Left renal pelvis (tissue), 4 donors: ENCODE results near the gene LIPM. TPM values are rescaled to one million over a fixed set of nuclear protein-coding genes. Genes with fewer than 3 reads are reported as not detected.
"Not testable (repeated sequence)": the region's sequence is repeated elsewhere in the genome, so short reads cannot be mapped to it uniquely, and the experiment has no call there.

ENCODE experiments used
- DNase-seq, 4 donors: peaks; one replicate each; pipeline ENCODE4 v3.0.0-alpha.2; 2013; ENCODE audit warnings: low read depth in 4 of 4, low spot score in 3 of 4
- polyA plus RNA-seq, 4 donors: library from polyadenylated mRNA; unstranded; fragments of 120-200 nt; gene quantifications; one replicate each; pipeline ENCODE4 v1.2.1, GENCODE V29; 2013; ENCODE audit not compliant: insufficient read length in 4 of 4

The LIPM gene
- polyA plus RNA-seq, 4 donors, result not detected

DNA sequence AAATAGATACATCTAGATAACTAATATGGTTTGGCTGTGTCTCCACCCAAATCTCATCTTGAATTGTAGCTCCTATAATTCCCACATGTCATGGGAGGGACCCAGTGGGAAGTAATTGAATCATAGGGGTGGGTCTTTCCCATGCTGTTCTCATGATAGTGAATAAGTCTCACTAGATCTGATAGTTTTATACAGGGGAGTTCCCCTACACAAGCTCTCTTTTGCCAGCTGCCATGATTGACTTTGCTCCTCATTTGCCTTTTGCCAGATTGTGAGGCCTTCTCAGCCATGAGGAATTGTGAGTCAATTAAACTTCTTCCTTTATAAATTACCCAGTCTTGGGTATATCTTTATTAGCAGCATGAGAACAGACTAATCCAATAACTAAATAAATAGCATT, 35.1 kb downstream of the LIPM start:
- DNase-seq, result not testable (repeated sequence)

DNA sequence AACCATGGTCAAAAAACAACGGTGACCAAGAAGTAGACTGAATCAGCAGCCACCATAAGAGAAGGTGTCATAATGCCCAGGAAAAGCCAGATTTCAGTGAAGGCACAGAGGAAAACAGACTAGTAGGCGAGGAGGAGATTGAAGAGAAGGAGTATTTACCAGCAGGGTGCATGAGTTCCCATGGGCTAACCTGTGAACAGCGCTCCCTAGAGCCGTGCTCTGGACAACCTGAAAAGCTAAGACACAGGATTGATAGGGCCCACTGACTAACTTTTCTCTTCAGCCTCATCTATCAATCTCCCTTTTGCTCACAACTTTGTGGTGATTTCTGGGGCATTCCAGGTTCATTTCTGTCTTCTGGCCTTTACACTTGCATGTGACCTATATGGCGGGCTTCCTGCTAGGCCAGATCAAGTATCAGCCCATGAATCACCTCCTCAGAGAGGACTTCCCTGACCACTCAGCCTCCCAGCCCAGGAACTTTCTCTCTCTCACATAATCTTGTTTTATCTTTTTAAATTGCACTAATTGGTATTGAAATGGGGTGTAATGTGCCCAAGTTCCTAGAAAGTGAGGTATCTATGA, 36.3 kb downstream of the LIPM start:
- no peak for DNase-seq

DNA sequence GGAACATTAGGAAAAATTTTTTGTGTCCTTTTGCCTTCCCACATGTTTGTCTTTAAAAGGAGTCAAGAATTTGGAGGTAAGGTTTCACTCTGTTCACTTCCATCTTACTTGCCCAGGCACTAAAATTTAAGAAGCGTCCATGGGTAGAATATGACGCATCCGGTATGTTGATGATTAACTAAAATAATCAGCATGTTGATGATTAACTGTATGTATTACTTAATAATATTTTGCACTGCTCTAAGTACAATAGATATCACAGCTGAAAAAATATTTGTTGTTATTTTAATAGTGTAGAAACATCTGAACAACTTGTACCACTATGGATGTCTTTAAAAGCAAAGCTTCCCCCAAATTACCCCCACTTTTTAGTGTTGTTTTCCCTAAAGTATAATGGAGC, 37.6 kb downstream of the LIPM start:
- no peak for DNase-seq

DNA sequence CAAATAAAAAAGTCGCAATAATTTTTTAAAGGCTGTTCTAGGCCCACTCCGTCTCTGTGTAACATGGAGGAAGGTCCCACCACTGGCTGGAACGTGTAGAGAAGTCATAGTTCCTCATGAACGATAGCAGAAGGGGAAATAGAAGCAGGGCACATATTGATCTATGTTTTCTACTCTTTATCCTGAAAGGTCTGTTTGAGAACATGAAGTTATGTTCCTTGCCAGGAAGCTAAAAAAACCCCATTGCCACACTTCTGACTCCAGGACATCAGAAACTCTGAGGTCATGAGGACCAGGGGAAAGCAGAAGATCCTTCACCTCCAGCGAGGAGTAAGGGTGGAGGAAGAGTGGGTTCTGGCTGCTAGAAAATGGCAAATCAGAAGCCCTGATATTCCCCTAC, 38.4 kb downstream of the LIPM start:
- no peak for DNase-seq

DNA sequence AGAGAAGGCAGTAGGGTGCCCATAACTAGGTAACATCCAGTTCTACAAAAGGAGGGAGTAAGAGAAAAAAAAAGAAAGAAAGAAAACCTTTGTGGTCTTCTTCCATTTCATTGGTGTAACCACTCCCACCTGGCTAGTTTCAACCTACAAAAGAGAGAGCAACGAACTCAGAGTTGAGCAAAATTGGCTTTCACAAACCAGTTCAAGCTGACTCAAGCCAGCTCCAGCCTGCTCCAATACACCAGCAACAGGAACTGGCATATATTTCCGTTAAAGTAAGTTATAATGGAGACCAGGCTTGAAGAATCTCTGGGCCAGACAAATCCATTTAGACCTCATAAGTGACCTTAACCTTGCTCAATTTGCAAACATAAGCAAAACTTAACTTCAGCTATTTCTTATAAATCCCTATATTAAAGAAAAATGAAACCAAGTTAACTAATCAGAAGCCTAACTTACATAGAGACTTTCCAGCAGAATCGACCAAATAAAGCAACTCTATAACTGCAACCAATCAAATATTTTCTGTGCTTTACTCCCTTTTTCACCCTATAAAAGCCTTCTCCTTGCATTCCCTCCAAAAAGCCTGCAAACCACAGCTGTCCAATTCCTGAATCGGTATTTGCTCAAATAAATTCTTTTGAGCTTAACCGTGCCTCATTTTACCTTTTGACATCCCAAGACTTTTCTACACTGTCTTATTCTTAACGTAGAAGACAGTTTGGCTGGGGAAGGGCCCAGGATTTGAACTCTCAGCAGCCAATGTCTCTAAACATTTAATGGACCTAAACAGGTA, 39.0 kb downstream of the LIPM start:
- DNase-seq, result no peak

DNA sequence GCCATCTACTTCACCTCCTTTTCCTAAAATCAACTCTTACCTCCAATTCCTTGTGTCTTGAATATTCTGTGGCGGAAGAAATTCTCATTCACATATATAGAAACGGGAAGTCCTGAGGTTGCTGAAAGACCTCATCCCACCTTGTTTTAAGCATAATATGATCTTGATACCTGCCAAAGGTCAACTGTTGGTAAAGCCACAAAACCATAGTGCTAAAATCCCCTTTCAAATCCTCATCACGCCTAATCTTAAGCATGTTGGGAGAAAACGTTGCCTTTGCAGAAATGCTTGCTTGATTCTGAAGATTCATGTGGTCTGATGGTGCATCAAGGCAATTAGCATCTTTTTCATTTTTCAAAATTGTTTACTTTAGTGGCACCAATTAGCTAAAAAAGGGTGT, 40.6 kb downstream of the LIPM start:
- DNase-seq, result no peak

DNA sequence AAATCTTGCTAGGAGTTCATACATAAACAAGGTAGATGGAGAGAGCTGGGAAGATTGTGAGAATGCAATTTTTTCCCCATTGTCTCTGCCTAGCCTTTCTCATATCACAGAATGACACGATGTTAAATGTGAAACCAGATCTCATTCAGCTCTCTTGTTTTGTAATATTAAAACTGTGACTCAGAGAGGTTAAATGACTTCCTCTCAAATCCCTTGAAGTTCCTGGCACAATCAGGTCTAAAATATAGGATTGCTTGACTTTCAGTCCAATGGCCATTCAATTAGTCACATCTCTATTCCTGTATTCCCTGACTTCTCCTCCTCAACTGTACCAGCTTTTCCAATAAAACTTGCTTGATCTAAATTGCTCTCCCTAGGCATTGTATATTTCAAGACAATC, 46.0 kb downstream of the LIPM start:
- no peak for DNase-seq

DNA sequence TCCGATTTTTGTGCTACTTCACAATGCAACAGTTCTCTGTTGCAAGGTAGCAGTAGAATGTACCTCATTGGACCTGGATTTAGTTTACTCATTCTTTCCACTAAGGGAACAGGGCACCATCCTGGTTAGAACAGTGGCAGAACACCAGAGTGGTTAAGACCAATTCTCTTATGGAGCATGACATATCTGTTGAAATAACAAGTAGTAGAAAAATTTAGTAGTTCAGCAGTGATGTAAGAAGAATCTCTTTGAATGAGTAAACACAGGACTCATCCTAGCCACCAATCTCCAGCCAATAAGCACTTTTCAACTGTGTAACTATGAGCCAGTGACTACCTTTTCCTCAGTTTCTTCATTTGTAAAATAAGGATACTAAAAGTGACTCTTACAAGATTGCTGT, 46.7 kb downstream of the LIPM start:
- DNase-seq, result no peak

DNA sequence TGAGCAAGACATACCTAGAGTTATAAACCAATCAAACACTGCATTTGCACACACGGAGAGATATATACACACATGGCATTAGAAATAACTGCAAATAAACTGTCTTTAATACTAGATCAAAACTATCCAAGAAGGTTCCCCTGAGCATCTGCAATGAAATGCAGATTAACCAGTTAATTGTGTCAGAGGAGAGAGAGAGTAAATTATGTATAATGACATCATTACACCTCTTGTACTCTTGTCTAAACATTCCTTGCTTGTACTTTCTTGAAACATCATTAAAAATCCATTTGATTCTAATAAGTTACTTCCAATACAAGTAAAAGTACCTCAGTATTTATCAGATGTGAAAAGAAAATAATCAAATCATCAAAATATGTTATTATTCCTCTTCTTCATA, 48.2 kb downstream of the LIPM start:
- DNase-seq, result no peak

DNA sequence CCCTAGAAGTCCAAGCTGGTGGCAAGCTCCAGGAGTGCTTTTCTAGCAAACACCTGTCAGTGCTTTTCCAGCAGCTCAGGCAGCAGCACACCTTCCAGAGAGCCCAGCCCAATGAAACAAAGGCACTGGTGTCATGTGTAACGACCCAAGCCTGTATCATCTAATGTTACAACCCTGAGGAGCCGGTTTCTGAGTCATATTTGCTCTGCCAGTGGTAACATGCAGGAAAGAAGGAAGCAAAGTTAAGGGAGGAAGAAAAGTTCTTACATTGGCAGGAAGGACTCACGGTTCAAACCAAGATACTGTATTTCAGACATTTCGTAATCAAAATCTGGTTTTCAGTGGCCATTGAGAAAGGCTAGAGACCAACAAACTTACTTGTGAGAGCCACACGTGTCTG, 49.2 kb downstream of the LIPM start, which contains the start of gene ANKRD22:
Gene ANKRD22 (minus strand): TSS at position 139 of the 400 bp plus-strand sequence. CDS start 237 bp downstream, outside the sequence.
- peak in 2 of 4 donors; percentile 8 to 25 for DNase-seq

DNA sequence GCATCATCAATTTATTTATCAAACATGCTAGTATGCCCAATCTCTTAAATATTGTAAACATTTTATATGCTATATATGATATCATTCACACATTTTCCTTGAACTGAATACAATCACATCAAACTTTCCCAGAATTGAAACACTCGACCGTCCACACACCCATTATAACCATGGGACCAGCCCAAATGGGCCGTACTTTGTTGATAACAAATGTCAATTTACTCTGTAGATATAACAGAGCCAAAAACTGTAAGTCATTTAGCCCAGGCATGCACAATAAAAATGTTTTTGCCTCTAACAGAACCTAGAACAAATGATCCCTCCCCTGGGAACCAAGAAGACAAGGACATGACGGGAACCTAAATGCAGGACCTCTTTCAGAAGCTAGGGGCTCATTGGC, 49.8 kb downstream of the LIPM start:
- DNase-seq, result no peak

DNA sequence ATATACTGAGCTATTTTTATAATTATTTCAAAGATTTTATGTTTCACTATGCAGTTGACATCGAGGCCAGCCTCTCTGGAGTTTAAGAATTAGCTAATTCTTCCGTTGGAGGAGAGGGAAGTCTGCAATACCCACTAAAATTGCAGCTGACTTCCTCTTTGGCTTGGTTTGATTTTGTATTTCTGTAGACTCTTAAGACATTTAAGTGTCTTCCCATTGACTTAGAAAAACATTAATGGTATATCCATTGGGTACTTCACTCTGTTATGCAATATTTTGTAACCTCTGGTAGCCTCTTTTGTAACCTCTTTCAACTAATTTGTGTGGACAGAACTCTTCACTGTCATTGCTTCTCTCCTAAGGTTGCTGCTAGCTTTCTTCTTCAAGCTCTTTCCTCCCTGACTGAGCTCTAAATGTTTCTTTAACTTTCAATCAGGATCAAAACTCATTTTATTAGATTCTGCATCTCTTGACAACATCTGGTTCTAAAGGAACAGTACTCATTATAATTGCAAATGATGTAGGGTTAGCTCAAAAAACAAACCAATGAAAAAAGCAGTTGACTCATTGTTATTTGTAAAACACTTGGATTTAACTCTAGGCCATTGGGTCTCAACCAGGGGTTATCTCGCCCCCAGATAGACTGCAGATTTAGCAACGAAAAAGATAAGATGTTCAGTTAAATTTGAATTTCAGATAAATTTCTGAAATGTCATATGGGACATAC, 50.8 kb downstream of the LIPM start:
- no peak for DNase-seq

DNA sequence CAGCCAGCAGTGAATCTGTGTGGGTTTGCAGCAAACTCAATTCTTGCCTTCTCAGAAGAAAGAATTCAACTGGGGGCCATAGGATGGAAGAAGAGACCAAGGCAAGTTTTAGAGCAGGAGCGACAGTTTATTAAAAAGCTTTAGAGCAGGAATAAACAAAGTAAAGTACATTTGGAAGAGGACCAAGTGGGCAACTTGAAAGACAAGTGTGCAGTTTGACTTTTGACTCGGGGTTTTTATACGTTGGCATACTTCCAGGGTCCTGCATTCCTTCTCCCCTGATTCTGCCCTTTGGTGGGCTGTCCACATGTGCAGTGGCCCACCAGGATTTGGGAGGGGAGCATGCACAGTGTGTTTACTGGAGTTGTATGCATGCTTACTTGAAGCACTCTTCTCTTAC, 52.2 kb downstream of the LIPM start:
- DNase-seq, result no peak

DNA sequence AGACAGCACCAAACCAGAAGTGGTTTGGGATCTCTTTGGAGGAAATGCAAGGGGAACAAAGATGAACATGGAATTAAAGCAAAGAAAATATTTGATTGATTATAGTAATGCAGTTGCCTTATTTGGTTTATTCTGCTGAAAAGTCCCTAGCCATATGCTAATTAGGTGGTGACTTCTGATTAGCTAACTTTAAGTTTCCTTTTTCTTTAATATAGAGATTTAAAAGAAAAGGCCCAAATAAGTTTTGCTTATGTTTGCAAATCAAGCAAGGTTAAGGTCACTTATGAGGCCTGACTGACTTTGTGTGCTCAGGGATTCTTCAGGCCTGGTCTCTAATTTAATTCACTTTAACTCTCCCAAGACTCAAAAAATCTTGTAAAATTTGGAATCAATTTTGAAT, 55.3 kb downstream of the LIPM start:
- no peak for DNase-seq

DNA sequence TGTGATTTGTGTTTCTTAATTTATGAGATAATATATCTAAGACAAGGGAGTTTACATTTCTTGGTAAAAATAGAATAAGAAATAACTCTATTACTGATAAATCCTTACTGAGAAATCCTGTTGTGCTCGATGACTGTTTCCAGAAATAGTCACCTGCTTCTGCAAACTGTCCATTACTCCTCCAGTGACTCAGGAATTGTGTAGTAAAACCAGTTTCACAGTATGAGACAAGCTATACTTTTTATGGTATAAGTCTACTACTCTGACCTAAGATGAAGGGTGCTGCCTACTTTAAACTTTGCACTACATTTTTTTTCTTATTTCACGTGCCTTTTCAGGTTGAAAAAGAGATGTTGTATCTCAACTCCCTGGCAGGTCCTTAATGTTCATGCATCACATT, 56.0 kb downstream of the LIPM start:
- DNase-seq, result no peak

DNA sequence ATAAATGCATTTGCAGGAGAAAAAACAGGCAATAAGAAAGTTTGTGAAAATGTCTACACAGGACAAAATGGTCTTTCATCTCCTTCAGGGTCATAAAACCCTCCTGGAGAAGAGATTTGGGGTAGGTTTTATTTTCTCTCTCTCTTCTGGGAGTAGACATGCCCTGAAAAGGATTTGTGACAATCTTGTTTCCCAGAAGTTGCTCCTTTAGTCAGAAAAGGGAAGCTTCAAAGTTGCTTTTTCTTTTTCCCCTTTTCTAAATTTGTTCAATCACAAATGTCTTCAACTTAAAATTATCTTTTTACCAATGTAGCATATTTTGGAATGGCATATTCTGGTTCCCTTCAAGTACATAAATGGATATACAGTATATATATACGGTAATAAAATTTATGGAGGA, 58.5 kb downstream of the LIPM start:
- DNase-seq, result no peak

DNA sequence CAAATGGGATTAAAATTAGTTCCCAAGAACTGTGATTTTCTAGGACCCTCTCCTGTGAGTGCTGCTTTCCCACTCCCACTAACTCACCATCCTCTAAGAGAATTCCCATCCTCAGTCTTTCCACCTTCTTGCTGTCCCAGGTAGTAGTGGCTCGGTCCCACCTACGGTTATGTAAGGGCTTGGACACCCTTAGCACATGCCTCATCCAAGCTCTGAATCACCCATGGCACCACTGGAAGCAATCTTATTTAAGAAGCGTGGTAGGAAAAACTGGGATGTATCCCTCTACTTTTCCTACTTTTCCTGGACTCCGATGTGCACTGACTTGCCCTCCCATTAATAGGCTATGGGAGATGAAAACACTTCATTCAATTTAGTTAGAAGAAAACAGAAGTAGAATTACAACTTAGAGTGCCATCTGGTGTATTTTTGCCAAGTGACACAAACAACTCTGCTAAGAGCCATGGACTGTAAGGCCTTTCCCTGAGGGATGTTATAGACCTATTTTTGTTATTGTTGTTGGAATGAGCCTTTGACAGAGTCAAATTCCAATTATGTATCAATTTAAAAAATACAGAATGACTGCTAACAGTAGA, 62.8 kb downstream of the LIPM start:
- no peak for DNase-seq

DNA sequence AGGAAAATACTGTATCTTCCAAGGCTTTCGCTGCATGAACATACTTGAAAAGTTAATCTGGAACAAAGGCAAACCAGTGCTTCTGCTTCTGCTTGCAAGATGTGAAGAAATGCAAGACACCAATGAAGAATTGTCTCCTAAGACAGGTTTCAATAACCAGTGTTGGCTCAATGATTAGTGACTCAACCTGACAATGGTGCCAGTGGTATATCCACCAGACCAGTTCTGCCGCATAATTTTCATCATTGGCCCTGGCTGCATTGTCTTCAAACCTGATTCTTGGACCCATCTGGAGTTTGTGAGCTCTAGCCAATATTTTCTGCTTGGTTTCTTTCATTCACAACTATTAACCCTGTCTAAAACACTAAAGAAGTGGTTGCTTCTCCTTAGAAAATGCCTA, 63.9 kb downstream of the LIPM start:
- DNase-seq, result no peak

DNA sequence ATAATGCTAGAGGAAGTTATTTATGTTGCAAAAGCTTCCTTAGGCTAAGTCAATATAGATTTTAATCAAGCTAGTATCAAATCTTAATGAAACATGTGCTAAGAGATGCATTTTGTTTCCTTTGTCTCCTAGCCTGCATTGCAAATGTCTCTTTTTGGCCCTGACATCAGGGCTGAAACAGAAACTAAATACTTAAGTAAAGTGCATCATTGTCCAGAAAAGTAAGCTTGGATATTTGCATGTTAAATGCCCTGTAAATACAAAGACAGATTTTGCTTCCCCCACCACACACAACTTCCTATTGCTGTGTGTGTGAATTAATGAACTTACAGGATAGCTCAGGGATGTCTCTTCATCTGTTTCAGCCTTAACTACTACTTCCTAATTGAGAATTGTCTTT, 67.6 kb downstream of the LIPM start:
- DNase-seq, result no peak
